ENCODE measurements around the gene UCHL1. TPM values are rescaled to one million over a fixed set of nuclear protein-coding genes. Genes with fewer than 3 reads are reported as not detected.

UCHL1 gene
- polyA plus RNA-seq, 2 of the 4 experiments (the other 2 are of a cell fraction) = 953 to 1,819 TPM

- TF ChIP-seq FOXS1 (CRISPR knock-in tag; IDR thresholded peaks at IDR 0.05) (no peak), ZSCAN20 (CRISPR knock-in tag; IDR thresholded peaks at IDR 0.05) (no peak), NPAS2 (CRISPR knock-in tag; IDR thresholded peaks at IDR 0.05; ENCODE audit: borderline replicate concordance) (no peak)
Measured at GRCh38 chr4:41212616-41213203, 44.0 kb upstream of the UCHL1 start (continued).

- peak overlapping the region; percentile 78 for H3K4me2 ChIP-seq
- peak overlapping the region; percentile 93 for H3K4me3 ChIP-seq
- DNase-seq (ENCODE audit: low read depth in 1 of 2, low spot score in 1 of 2) (peak in 1 of 2 experiments; percentile 21), FAIRE-seq (no peak), ATAC-seq (peak; percentile 28 to 30)
- ChIA-PET CTCF (interaction anchor here (0.5 to 9.8 kb wide), 41 partner anchors 10 to 479 kb away, joined by 3 to 135 read pairs (median 4); no protein-coding TSS in a partner anchor), POLR2A (interaction anchor here (0.6 to 4.6 kb wide), 7 partner anchors 9 to 288 kb away, joined by 3 to 72 read pairs (median 4); partner anchors contain the start of gene UCHL1)
- no peaks in the 10 kb centered on the region for H3K9me3 ChIP-seq
- 4% methylated on average over 13 of the region's 35 CpGs for WGBS (ENCODE audit: missing lambda C conversion rate)
- H3K27ac ChIP-seq = peak overlapping the region; percentile 93 to 95
- TF ChIP-seq PHF8 (IDR thresholded peaks at IDR 0.05; ENCODE audit: borderline replicate concordance, low read depth) (peak; percentile 13; the same call in 1 of the 2 replicates), RCOR1 (IDR thresholded peaks at IDR 0.05; ENCODE audit: low read depth, low read length) (no peak)
- H3K4me1 ChIP-seq = peaks cover 26% of the 10 kb centered on the region; the same call in 2 of the 3 replicates
Measured at GRCh38 chr4:41213625-41214135, 43.0 kb upstream of the UCHL1 start.

- 3% methylated on average over 8 of the region's 71 CpGs for WGBS (ENCODE audit: missing lambda C conversion rate)
- H3K9me3 ChIP-seq = no peaks in the 10 kb centered on the region
- TF ChIP-seq JUN (IDR thresholded peaks at IDR 0.05) (peak; percentile 34 to 48; a peak in 2 of 5 replicates), HES2 (IDR thresholded peaks at IDR 0.05) (no peak), FOSB (CRISPR knock-in tag; IDR thresholded peaks at IDR 0.05) (no peak), CBX8 (IDR thresholded peaks at IDR 0.05) (no peak), KDM1A (IDR thresholded peaks at IDR 0.05; ENCODE audit: low read depth) (no peak), RAD21 (conservative IDR thresholded peaks at IDR 0.05 in 1 of 2, IDR thresholded peaks at IDR 0.05 in 1 of 2) (peak; percentile 57 to 96), REST (IDR thresholded peaks at IDR 0.05) (no peak), EHF (CRISPR knock-in tag; IDR thresholded peaks at IDR 0.05) (no peak), EHMT2 (IDR thresholded peaks at IDR 0.05; ENCODE audit: low read depth) (no peak), NFE2L2 (conservative IDR thresholded peaks at IDR 0.05; ENCODE audit: low read length) (no peak), PBX3 (IDR thresholded peaks at IDR 0.05) (no peak), HEYL (CRISPR knock-in tag; IDR thresholded peaks at IDR 0.05) (no peak), HOXA7 (CRISPR knock-in tag; IDR thresholded peaks at IDR 0.05) (no peak), FOXS1 (CRISPR knock-in tag; IDR thresholded peaks at IDR 0.05) (no peak), CBX2 (IDR thresholded peaks at IDR 0.05; ENCODE audit: borderline replicate concordance, low read depth) (no peak), ZC3H11A (IDR thresholded peaks at IDR 0.05) (no peak), ZSCAN20 (CRISPR knock-in tag; IDR thresholded peaks at IDR 0.05) (no peak), RNF2 (IDR thresholded peaks at IDR 0.05; ENCODE audit: borderline replicate concordance, low read depth) (no peak), MAX (IDR thresholded peaks at IDR 0.05) (no peak), ESRRA (IDR thresholded peaks at IDR 0.05; ENCODE audit: borderline replicate concordance, low read length) (no peak), POLR2A (IDR thresholded peaks at IDR 0.05; ENCODE audit: low read length) (peak; percentile 76), E2F6 (IDR thresholded peaks at IDR 0.05; ENCODE audit: borderline replicate concordance, low read depth) (0 out of 2 replicates have a peak, but pooled peaks have one; percentile 45)
Measured at GRCh38 chr4:41214136-41214824, 42.4 kb upstream of the UCHL1 start, which contains the start of gene APBB2. APBB2 (minus strand) TSS chr4:41214542; CDS start chr4:41033254, 181,288 bp downstream.

More at GRCh38 chr4:41214136-41214824, 42.4 kb upstream of the UCHL1 start, which contains the start of gene APBB2:
- Histone ChIP-seq H3K27ac (peak within 1 kb of the TSS; percentile 93 to 95), H3K4me3 (peak within 1 kb of the TSS; percentile 93), H3K4me2 (peak within 1 kb of the TSS; percentile 90), H3K4me1 (peaks cover 23% of the 10 kb centered on the region; the same call in 2 of the 3 replicates)
- POLR2A ChIA-PET = interaction anchor here (0.5 to 4.6 kb wide), 10 partner anchors 9 to 306 kb away, joined by 3 to 72 read pairs (median 4); partner anchors contain the start of gene UCHL1
- ATAC-seq (peak; percentile 80 to 90), DNase-seq (ENCODE audit: low read depth in 1 of 2, low spot score in 1 of 2) (peak; percentile 86 to 95), FAIRE-seq (no peak)
- CTCF ChIA-PET = interaction anchor here (0.5 to 9.8 kb wide), 35 partner anchors 9 to 480 kb away, joined by 3 to 135 read pairs (median 4); no protein-coding TSS in a partner anchor
